Measurements from ENCODE around the gene WDTC1.
A peak's percentile ranks its signal among the peaks of the same experiment; 100 is the strongest.

The WDTC1 gene

GRCh38 chr1:27297903-27298302, 63.5 kb downstream of the WDTC1 start:
- TF ChIP-seq SIN3A (IDR thresholded peaks at IDR 0.05; ENCODE audit: borderline replicate concordance, insufficient read depth, low read length), result no peak
- no peak for TF ChIP-seq POLR2AphosphoS5 (IDR thresholded peaks at IDR 0.05; ENCODE audit: low read depth, low read length)
- no peak for TF ChIP-seq TAF1 (IDR thresholded peaks at IDR 0.05; ENCODE audit: borderline replicate concordance, insufficient read depth, low read length)
- TF ChIP-seq, protein P1, sequence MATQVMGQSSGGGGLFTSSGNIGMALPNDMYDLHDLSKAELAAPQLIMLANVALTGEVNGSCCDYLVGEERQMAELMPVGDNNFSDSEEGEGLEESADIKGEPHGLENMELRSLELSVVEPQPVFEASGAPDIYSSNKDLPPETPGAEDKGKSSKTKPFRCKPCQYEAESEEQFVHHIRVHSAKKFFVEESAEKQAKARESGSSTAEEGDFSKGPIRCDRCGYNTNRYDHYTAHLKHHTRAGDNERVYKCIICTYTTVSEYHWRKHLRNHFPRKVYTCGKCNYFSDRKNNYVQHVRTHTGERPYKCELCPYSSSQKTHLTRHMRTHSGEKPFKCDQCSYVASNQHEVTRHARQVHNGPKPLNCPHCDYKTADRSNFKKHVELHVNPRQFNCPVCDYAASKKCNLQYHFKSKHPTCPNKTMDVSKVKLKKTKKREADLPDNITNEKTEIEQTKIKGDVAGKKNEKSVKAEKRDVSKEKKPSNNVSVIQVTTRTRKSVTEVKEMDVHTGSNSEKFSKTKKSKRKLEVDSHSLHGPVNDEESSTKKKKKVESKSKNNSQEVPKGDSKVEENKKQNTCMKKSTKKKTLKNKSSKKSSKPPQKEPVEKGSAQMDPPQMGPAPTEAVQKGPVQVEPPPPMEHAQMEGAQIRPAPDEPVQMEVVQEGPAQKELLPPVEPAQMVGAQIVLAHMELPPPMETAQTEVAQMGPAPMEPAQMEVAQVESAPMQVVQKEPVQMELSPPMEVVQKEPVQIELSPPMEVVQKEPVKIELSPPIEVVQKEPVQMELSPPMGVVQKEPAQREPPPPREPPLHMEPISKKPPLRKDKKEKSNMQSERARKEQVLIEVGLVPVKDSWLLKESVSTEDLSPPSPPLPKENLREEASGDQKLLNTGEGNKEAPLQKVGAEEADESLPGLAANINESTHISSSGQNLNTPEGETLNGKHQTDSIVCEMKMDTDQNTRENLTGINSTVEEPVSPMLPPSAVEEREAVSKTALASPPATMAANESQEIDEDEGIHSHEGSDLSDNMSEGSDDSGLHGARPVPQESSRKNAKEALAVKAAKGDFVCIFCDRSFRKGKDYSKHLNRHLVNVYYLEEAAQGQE (IDR thresholded peaks at IDR 0.05; ENCODE audit: insufficient read depth in 1 of 2, low read depth in 2 of 2, low read length in 2 of 2), result no peak
- TF ChIP-seq FOXP2 (optimal IDR thresholded peaks at IDR 0.05; ENCODE audit: borderline replicate concordance, extremely low read depth, extremely low read length, insufficient read depth), result no peak

- TF ChIP-seq, protein P1 (IDR thresholded peaks at IDR 0.05; ENCODE audit: insufficient read depth in 1 of 2, low read depth in 2 of 2, low read length in 2 of 2), result no peak
- no peak for TF ChIP-seq POLR2AphosphoS5 (IDR thresholded peaks at IDR 0.05; ENCODE audit: low read depth, low read length)
- no peak for TF ChIP-seq TAF1 (IDR thresholded peaks at IDR 0.05; ENCODE audit: borderline replicate concordance, insufficient read depth, low read length)
- TF ChIP-seq SIN3A (IDR thresholded peaks at IDR 0.05; ENCODE audit: borderline replicate concordance, insufficient read depth, low read length), result no peak
- no peak for TF ChIP-seq FOXP2 (optimal IDR thresholded peaks at IDR 0.05; ENCODE audit: borderline replicate concordance, extremely low read depth, extremely low read length, insufficient read depth)
Measured at GRCh38 chr1:27298632-27299384, 64.4 kb downstream of the WDTC1 start.

DNA sequence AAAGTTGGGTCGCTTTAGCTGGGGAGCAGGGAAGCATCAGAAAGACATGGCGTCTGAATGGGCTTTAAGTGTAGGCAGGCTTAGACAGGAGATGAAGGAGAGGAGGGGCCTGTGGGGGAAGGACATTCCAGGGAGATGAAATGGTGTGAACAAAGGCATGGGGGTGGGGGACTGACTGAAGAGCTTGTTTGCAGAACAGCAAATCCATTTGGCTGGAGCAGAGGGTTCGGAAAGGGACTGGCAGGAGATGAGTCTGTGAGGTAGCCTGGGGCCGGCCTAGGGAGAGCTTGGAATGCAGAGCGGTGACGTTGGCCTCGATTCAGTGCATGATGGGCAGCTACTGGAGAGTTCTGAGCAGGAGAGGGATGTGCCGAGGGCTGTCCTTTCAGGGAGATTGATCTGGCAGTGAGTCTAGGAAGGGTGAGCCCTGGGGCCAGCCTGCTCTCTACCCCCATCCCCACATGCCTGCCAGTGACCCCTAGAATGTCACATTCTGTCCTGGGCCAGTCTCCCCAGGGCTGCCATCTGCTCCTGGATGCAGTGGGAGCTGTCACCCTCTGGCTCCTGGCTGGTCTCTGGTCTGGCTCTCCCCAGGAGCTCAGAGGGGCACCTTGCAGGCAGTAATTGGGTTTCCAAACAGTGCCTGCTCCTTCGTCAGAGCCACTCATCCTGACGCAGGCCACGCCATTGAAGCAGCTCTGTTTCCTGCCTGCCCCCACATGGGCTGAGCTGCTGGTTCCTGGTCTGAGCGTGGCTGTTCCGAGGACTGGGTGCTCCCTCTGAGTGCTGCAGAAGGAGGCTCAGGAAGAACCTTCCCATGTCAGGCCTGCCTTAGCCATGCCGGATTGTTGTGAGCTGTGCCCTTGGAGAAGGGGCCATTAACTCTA, 65.2 kb downstream of the WDTC1 start:
- TF ChIP-seq POLR2AphosphoS5 (IDR thresholded peaks at IDR 0.05; ENCODE audit: low read depth, low read length) (no peak), FOXP2 (optimal IDR thresholded peaks at IDR 0.05; ENCODE audit: borderline replicate concordance, extremely low read depth, extremely low read length, insufficient read depth) (peak; percentile 24)

DNA sequence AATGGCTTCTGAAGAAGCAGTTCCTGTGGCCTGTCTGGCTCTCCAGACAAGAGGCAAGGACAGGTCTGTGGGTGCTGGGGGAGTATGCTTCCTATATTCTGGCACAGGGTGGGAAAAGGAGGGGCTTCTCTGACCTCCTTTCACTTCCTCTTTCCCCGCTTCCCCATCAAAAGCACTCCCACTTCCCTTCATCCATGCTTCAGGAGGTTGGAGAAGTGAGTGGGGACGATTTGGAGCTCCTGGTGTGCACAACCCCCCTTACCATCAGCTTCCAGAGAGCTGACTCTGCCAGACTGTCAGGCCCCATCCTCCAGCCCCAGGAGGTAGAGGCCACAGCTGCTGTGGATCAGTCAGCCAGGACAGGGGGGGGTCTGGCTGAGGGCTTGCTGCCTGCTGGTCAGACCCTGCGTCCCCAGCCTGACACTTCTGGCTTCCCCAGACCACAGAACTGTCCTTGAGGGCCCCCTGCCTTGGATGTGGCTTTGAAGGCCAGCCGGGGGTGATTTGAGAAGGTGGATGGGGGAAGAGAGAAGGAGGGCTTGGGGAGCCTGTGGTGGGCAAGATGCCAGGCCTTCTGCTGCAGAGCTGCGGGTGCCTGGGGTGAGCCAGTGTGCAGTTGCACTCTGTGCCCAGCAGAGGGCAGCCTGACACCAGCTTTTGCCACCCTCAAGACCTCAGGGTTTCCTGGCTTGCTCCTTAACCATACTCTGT, 66.1 kb downstream of the WDTC1 start:
- TF ChIP-seq TAF1 (IDR thresholded peaks at IDR 0.05; ENCODE audit: borderline replicate concordance, insufficient read depth, low read length) (no peak), FOXP2 (optimal IDR thresholded peaks at IDR 0.05; ENCODE audit: borderline replicate concordance, extremely low read depth, extremely low read length, insufficient read depth) (no peak), POLR2AphosphoS5 (IDR thresholded peaks at IDR 0.05; ENCODE audit: low read depth, low read length) (peak; percentile 46; the same call in 1 of the 2 replicates), SIN3A (IDR thresholded peaks at IDR 0.05; ENCODE audit: borderline replicate concordance, insufficient read depth, low read length) (no peak)
- TF ChIP-seq, protein P1 (IDR thresholded peaks at IDR 0.05; ENCODE audit: insufficient read depth in 1 of 2, low read depth in 2 of 2, low read length in 2 of 2), result no peak

DNA sequence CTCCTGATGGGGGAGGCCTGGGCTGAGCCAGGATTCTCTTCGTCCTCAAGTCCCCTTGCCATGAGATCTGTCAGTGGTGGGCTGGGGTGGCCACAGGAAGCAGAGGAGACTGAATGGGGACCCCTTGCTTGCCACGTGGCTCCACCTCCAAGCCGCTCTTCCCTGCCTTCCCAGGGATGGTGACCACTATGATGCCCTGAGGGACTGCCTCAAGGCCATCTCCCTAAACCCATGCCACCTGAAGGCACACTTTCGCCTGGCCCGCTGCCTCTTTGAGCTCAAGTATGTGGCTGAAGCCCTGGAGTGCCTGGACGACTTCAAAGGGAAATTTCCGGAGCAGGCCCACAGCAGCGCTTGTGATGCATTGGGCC, 66.6 kb downstream of the WDTC1 start:
- TF ChIP-seq FOXP2 (optimal IDR thresholded peaks at IDR 0.05; ENCODE audit: borderline replicate concordance, extremely low read depth, extremely low read length, insufficient read depth) (no peak), TAF1 (IDR thresholded peaks at IDR 0.05; ENCODE audit: borderline replicate concordance, insufficient read depth, low read length) (no peak), SIN3A (IDR thresholded peaks at IDR 0.05; ENCODE audit: borderline replicate concordance, insufficient read depth, low read length) (no peak), POLR2AphosphoS5 (IDR thresholded peaks at IDR 0.05; ENCODE audit: low read depth, low read length) (no peak)
- TF ChIP-seq, protein P1 (IDR thresholded peaks at IDR 0.05; ENCODE audit: insufficient read depth in 1 of 2, low read depth in 2 of 2, low read length in 2 of 2), result no peak

Data from PFSK-1 (cell line).